HG02623 (cell line): Measurements from ENCODE around the gene KCNJ5.

Experiments used
- ATAC-seq: cut with Tn5 transposase; IDR thresholded peaks from one replicate; pipeline ENCODE4 v1.9.1; 2021; ENCODE audit warnings: moderate library complexity; ENCODE audit not compliant: unreplicated experiment

KCNJ5 gene

DNA sequence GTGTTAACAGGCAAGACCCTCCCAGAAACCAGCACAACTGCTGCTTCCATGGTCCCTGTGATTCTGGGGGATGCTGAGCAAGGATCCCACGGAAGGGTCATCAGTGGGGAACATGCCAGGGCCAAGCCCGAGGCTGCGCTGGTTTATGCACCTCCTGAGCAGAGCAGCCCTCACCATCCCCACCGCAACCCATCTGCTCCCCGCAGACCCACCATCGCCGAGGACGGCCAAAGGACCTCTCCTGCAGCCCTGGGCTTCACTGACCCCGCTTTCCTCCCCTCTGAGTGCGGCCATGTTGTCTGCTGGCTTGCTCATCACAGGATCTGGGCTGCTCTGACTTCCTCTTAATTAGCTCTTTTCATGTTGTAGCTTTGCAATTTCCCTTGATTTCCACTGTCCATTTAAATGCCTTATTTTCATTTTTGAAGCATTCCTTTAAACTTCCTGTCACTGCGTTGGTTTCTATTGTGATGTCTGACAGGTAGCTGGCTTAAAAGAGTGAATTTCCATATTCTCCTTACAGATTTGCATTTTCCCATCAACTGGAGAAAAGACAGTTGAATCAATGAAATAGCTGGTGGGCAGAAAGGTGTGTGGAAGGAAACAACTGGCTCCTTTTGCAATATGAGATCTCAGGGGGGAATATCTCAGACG, 36.7 kb downstream of the KCNJ5 start:
- ATAC-seq: no peak

DNA sequence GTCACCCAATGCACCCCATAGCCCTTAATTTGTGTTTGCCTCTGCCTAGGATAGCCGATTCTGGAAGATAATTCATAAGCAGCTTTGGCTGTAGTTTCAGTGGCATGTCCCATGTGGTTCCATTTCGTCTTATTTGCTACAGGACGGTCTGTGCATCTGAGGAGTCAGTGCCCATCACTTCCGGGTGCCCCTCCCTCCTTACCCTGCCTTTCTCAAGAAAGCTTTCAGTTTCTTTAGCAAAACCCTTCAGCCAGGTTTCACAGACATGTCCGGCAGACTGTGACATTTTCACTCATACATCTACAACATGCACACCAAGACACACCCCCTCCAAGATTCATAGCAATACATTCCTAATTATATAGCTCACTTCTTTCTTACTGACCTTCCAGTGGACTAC, 37.2 kb downstream of the KCNJ5 start:
- ATAC-seq: peak; percentile 96

DNA sequence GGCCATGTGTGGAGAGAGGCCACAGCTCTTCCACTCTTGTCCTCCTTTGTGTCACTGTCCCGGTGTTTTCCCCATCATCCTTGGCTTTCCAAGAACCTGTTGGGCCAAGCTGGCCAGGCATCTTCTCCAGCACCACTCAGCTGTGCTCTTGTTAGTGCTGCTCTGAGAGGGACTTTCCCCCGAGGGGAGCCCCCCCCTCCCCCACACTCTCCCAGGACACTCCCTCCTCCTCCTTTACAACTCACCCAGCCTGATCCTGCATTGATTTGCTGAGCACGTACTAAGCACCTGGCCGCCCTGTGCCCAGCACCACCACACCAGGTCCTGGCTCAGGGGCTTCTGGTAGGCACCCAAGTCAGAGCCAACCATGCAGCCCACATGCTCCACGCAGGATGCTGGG, 38.3 kb downstream of the KCNJ5 start:
- ATAC-seq: no peak

DNA sequence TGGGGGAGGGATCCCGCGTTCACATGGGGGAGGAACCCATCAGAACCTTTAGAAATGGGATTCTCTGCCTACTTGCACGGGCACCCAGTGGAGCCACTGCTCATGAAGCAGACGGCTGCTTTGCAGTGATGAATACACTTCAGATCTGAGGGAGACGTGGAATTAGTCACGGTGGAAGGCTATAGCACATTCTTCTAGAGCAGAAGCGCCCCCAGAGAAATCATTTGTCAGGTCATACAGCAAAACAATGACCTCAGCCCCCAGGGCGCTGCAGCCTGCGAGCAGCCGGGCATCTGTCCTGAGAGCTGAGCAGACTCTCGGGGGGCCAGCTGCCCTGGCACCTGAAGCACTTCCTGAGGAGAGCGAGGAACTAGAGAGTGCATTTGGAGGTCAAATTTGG, 38.8 kb downstream of the KCNJ5 start:
- no peak for ATAC-seq

GRCh38 chr11:128931066-128931465, 39.9 kb downstream of the KCNJ5 start:
- no peak for ATAC-seq

GRCh38 chr11:128931668-128932067, 40.5 kb downstream of the KCNJ5 start:
- no peak for ATAC-seq

DNA sequence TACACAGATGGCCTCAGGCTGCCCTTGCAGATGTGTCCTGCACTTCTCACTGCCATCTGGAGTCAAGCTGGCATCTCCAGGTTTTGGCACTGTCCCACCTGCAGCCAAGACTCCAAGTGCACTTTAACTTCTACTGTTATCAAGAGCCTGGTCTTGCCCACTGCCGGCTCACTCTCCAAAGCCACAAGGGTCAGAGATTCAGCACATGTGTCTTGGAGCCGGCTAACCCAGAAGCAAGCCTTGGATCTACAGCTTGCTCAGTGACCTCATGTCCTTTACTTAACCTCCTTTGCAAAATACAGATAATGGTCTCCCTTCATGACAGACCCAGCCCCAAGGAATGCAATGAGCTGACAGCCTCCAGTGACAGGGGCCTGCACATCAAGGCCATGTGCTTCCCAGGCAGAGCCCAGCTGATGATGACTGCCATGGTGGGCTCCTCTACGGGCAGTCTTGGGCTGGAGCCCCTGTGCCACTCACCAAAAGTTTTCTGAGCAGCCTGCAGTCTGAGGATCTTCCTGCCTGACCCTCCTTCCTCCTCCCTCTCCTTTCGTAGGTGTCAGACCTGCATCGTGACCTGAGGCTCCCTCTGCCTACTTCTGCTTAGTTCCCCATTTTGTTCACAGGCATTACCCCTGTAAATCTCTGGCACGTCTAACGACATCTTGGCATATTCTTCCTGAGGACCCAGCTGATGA, 42.5 kb downstream of the KCNJ5 start:
- no peak for ATAC-seq

- ATAC-seq: no peak
These were observed 43.2 kb downstream of the KCNJ5 start for GRCh38 chr11:128934351-128934750.

DNA sequence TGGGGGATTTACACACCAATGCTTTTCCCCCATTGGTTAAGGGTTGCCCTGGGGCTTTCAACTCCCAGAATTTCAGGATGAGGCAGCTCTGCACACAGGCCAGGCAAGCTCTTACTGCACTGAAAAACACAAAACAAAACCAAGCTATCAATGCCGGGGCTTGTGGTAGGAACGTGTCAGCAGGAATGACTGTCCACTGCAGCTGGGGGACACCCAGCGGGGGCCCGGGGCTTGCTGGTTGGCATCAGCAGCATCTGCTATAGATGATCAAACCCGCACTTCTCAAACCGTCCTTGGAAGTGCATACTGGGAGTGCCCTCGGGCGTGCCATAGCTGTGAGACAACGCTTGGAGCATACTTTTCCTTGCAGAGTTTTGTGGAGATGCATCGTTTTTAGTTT, 43.8 kb downstream of the KCNJ5 start:
- ATAC-seq: no peak

GRCh38 chr11:128936606-128937251, 45.6 kb downstream of the KCNJ5 start:
- ATAC-seq: no peak

GRCh38 chr11:128937480-128937879, 46.3 kb downstream of the KCNJ5 start:
- no peak for ATAC-seq

GRCh38 chr11:128938156-128938885, 47.2 kb downstream of the KCNJ5 start:
- no peak for ATAC-seq

DNA sequence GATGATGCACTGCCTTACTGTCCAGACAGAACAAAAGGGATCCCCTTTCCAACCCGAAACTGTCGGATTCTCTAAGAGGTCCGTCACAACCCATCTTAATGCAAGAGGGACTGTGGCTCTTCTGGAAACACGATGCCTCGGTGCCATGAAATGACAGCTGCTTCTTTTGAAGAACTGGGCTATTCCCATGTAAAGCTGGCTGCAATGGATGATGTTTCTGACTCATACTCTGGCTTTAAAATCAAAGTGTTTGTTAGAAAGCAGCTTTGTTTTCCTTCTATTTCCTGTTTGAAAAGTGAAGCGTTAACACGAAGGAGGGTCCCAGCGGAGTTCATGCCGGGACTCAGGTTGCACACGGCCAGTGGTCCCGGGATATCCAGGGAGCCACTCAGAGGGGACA, 48.4 kb downstream of the KCNJ5 start:
- no peak for ATAC-seq

GRCh38 chr11:128940156-128940555, 49.0 kb downstream of the KCNJ5 start:
- ATAC-seq: no peak

GRCh38 chr11:128940603-128941002, 49.4 kb downstream of the KCNJ5 start:
- no peak for ATAC-seq

DNA sequence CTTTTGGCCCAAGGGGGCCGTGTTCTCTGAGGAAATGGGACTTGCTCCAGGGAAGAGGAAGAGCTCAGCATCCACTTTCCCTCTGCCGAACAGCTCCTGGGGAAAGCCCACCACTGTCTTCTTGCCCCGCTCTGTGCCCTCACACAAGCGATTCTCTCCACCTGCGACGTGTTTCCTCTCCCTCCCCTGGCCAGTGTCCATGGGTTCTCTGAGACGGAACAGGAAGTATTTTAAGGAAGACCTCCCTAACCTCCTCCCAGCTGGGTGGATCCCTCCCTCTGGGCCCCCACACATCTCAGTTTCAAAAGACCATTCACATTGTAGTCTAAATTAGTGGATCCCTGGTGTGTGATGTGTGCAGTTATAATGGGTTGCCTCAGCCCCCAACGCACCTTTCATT, 50.0 kb downstream of the KCNJ5 start:
- no peak for ATAC-seq

GRCh38 chr11:128941573-128942271, 50.6 kb downstream of the KCNJ5 start:
- ATAC-seq: no peak

DNA sequence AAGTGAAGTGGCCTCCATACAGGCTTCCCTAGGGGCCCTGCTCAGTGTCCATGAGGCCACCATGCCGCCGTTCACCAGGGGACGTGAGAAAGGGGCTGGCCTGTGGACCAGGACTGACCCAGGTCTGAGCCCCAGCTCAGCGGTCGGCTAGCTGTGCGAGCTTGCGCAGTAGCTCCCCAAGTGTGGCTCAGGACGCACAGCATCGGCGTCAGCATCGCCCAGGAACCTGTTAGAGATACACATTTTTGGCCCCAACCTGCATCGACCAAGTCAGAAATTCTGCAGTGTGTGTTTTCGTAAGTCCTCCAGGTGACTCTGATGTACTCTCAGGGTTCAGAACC, 51.1 kb downstream of the KCNJ5 start:
- ATAC-seq: no peak

DNA sequence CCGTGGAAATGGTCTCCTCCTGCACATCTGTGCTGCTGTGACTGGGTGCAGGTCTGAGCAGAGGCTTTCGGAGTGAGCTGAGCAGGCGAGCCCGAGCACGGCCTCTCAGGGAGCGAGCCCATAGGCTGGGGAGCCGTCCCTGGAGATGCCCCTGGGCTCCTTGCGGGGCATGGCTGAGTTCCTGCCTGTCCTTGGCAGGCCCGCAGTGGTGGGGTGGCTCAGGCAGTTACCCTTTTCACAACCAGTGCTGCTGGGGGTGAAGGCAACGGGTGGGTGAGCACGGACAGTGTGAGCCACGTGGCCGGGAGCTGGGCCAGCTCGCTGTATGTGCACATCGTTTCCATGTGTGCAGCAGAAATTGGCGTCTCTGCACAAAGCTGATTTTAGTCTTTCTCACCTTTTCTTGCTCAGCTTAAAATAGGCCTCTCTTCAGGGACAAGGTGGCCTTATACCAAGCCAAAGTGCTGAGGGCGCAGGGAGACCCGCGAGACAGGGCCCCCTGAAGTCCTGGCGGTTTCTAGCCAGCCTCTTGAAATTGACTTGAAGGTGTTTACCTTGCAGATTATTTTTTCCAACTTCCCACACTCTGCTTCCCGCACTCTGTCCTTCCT, 51.8 kb downstream of the KCNJ5 start, which contains the start of gene TP53AIP1:
Gene TP53AIP1 (minus strand): TSS at position 55 of the 611 bp plus-strand sequence. CDS start 5,053 bp downstream, outside the sequence.
- no peak for ATAC-seq

- no peak for ATAC-seq
These were observed 52.3 kb downstream of the KCNJ5 start for GRCh38 chr11:128943428-128943976.
